Measurements from ENCODE around the gene PDK2.
"Not testable (repeated sequence)": the region's sequence is repeated elsewhere in the genome, so short reads cannot be mapped to it uniquely, and the experiment has no call there.

Gene PDK2

GRCh38 chr17:50059759-50060273 lies 35.3 kb upstream of the PDK2 start:
- H3K27ac ChIP-seq (ENCODE audit: low read length) = no peak overlapping the region
- H3K9me3 ChIP-seq (ENCODE audit: insufficient read depth, low read depth, low read length) = no peaks in the 10 kb centered on the region
- peaks cover 32% of the 10 kb centered on the region for H3K27me3 ChIP-seq (ENCODE audit: insufficient read depth, low read length)
- H3K4me3 ChIP-seq (ENCODE audit: low read length) = no peak overlapping the region
- H3K4me1 ChIP-seq (ENCODE audit: insufficient read depth, low read length) = no peaks in the 10 kb centered on the region; the same call in none of the 2 replicates
- no peaks in the 10 kb centered on the region for H3K36me3 ChIP-seq (ENCODE audit: insufficient read depth, low read depth, low read length)
- H3K9ac ChIP-seq (ENCODE audit: low read depth, low read length) = no peak overlapping the region

- H3K36me3 ChIP-seq (ENCODE audit: insufficient read depth, low read depth, low read length) = no peaks in the 10 kb centered on the region
- H3K4me3 ChIP-seq (ENCODE audit: low read length) = no peak overlapping the region
- no peaks in the 10 kb centered on the region for H3K9me3 ChIP-seq (ENCODE audit: insufficient read depth, low read depth, low read length)
- no peaks in the 10 kb centered on the region; the same call in 1 of the 2 replicates for H3K4me1 ChIP-seq (ENCODE audit: insufficient read depth, low read length)
- no peak overlapping the region for H3K9ac ChIP-seq (ENCODE audit: low read depth, low read length)
- no peak overlapping the region for H3K27ac ChIP-seq (ENCODE audit: low read length)
- peaks cover 26% of the 10 kb centered on the region for H3K27me3 ChIP-seq (ENCODE audit: insufficient read depth, low read length)
These were observed 34.0 kb upstream of the PDK2 start for GRCh38 chr17:50060951-50061712.

- not testable (repeated sequence) for H3K4me1 ChIP-seq (ENCODE audit: insufficient read depth, low read length); H3K4me3 ChIP-seq (ENCODE audit: low read length); H3K27ac ChIP-seq (ENCODE audit: low read length); H3K9ac ChIP-seq (ENCODE audit: low read depth, low read length); H3K36me3 ChIP-seq (ENCODE audit: insufficient read depth, low read depth, low read length); H3K9me3 ChIP-seq (ENCODE audit: insufficient read depth, low read depth, low read length)
- peaks cover 24% of the 10 kb centered on the region for H3K27me3 ChIP-seq (ENCODE audit: insufficient read depth, low read length)
These were observed 33.5 kb upstream of the PDK2 start for GRCh38 chr17:50061713-50062045.

- no peaks in the 10 kb centered on the region; the same call in 1 of the 2 replicates for H3K4me1 ChIP-seq (ENCODE audit: insufficient read depth, low read length)
- H3K4me3 ChIP-seq (ENCODE audit: low read length) = no peak overlapping the region
- no peaks in the 10 kb centered on the region for H3K9me3 ChIP-seq (ENCODE audit: insufficient read depth, low read depth, low read length)
- no peaks in the 10 kb centered on the region for H3K36me3 ChIP-seq (ENCODE audit: insufficient read depth, low read depth, low read length)
- peaks cover 15% of the 10 kb centered on the region for H3K27me3 ChIP-seq (ENCODE audit: insufficient read depth, low read length)
- H3K27ac ChIP-seq (ENCODE audit: low read length) = no peak overlapping the region
- no peak overlapping the region for H3K9ac ChIP-seq (ENCODE audit: low read depth, low read length)
These were observed 32.6 kb upstream of the PDK2 start for GRCh38 chr17:50062293-50063243.

- Histone ChIP-seq H3K27ac (ENCODE audit: low read length) (no peak overlapping the region), H3K36me3 (ENCODE audit: insufficient read depth, low read depth, low read length) (no peaks in the 10 kb centered on the region), H3K27me3 (ENCODE audit: insufficient read depth, low read length) (peaks cover 4% of the 10 kb centered on the region; the same call in 1 of the 2 replicates), H3K4me1 (ENCODE audit: insufficient read depth, low read length) (no peaks in the 10 kb centered on the region; the same call in 1 of the 2 replicates), H3K9ac (ENCODE audit: low read depth, low read length) (no peak overlapping the region), H3K4me3 (ENCODE audit: low read length) (no peak overlapping the region), H3K9me3 (ENCODE audit: insufficient read depth, low read depth, low read length) (no peaks in the 10 kb centered on the region)
These were observed 31.4 kb upstream of the PDK2 start for GRCh38 chr17:50063561-50064252.

- Histone ChIP-seq H3K9ac (ENCODE audit: low read depth, low read length) (no peak overlapping the region), H3K4me1 (ENCODE audit: insufficient read depth, low read length) (no peaks in the 10 kb centered on the region; the same call in 1 of the 2 replicates), H3K36me3 (ENCODE audit: insufficient read depth, low read depth, low read length) (no peaks in the 10 kb centered on the region), H3K27ac (ENCODE audit: low read length) (no peak overlapping the region), H3K9me3 (ENCODE audit: insufficient read depth, low read depth, low read length) (no peaks in the 10 kb centered on the region), H3K27me3 (ENCODE audit: insufficient read depth, low read length) (no peaks in the 10 kb centered on the region), H3K4me3 (ENCODE audit: low read length) (no peak overlapping the region)
These were observed 30.7 kb upstream of the PDK2 start for GRCh38 chr17:50064253-50065001.

- no peaks in the 10 kb centered on the region for H3K9me3 ChIP-seq (ENCODE audit: insufficient read depth, low read depth, low read length)
- no peak overlapping the region for H3K9ac ChIP-seq (ENCODE audit: low read depth, low read length)
- no peak overlapping the region for H3K4me3 ChIP-seq (ENCODE audit: low read length)
- no peaks in the 10 kb centered on the region for H3K27me3 ChIP-seq (ENCODE audit: insufficient read depth, low read length)
- no peak overlapping the region for H3K27ac ChIP-seq (ENCODE audit: low read length)
- no peaks in the 10 kb centered on the region for H3K36me3 ChIP-seq (ENCODE audit: insufficient read depth, low read depth, low read length)
- H3K4me1 ChIP-seq (ENCODE audit: insufficient read depth, low read length) = no peaks in the 10 kb centered on the region
These were observed 30.1 kb upstream of the PDK2 start for GRCh38 chr17:50065056-50065455.

- H3K36me3 ChIP-seq (ENCODE audit: insufficient read depth, low read depth, low read length) = no peaks in the 10 kb centered on the region
- no peak overlapping the region for H3K27ac ChIP-seq (ENCODE audit: low read length)
- no peak overlapping the region for H3K4me3 ChIP-seq (ENCODE audit: low read length)
- H3K9ac ChIP-seq (ENCODE audit: low read depth, low read length) = no peak overlapping the region
- no peaks in the 10 kb centered on the region for H3K4me1 ChIP-seq (ENCODE audit: insufficient read depth, low read length)
- no peaks in the 10 kb centered on the region for H3K9me3 ChIP-seq (ENCODE audit: insufficient read depth, low read depth, low read length)
- H3K27me3 ChIP-seq (ENCODE audit: insufficient read depth, low read length) = no peaks in the 10 kb centered on the region
These were observed 28.2 kb upstream of the PDK2 start for GRCh38 chr17:50066995-50067394.

GRCh38 chr17:50067996-50068395 lies 27.2 kb upstream of the PDK2 start:
- Histone ChIP-seq H3K9ac (ENCODE audit: low read depth, low read length) (no peak overlapping the region), H3K27me3 (ENCODE audit: insufficient read depth, low read length) (no peaks in the 10 kb centered on the region), H3K27ac (ENCODE audit: low read length) (no peak overlapping the region), H3K36me3 (ENCODE audit: insufficient read depth, low read depth, low read length) (no peaks in the 10 kb centered on the region), H3K4me1 (ENCODE audit: insufficient read depth, low read length) (no peaks in the 10 kb centered on the region), H3K9me3 (ENCODE audit: insufficient read depth, low read depth, low read length) (no peaks in the 10 kb centered on the region), H3K4me3 (ENCODE audit: low read length) (no peak overlapping the region)

- peaks cover 5% of the 10 kb centered on the region; the same call in 1 of the 2 replicates for H3K27me3 ChIP-seq (ENCODE audit: insufficient read depth, low read length)
- H3K9me3 ChIP-seq (ENCODE audit: insufficient read depth, low read depth, low read length) = no peaks in the 10 kb centered on the region
- no peak overlapping the region for H3K27ac ChIP-seq (ENCODE audit: low read length)
- no peaks in the 10 kb centered on the region for H3K4me1 ChIP-seq (ENCODE audit: insufficient read depth, low read length)
- H3K9ac ChIP-seq (ENCODE audit: low read depth, low read length) = no peak overlapping the region
- H3K36me3 ChIP-seq (ENCODE audit: insufficient read depth, low read depth, low read length) = no peaks in the 10 kb centered on the region
- no peak overlapping the region for H3K4me3 ChIP-seq (ENCODE audit: low read length)
These were observed 24.1 kb upstream of the PDK2 start for GRCh38 chr17:50070908-50071680.
